Adrenal gland (tissue), 12 donors: ENCODE data around the gene CPEB1. TPM values are rescaled to one million over a fixed set of nuclear protein-coding genes. Genes with fewer than 3 reads are reported as not detected.

Source experiments
- DNase-seq, 7 donors: peaks; one replicate each; pipeline ENCODE4 v3.0.0-alpha.2; 2019 to 2020
- H3K27ac ChIP-seq, 5 donors: fragments of 200-600 bp; sonication (generic) in 4 of 5; 1 replicate in 3 of 5; 2 replicates in 2 of 5; pipeline versions ENCODE4 v1.5.1 to v1.8.0; 2016 to 2020; ENCODE audit warnings: mild to moderate bottlenecking in 1 of 5
- H3K27me3 ChIP-seq: fragments of 200-600 bp; 2 replicates; pipeline ENCODE4 v1.8.0; 2021
- H3K36me3 ChIP-seq, 2 donors: fragments of 200-600 bp; replicated peaks in 1 of 2; 1 replicate in 1 of 2; 2 replicates in 1 of 2; pipeline versions ENCODE4 v1.5.1 to v1.8.0; 2018 to 2022
- H3K4me1 ChIP-seq, 2 donors: fragments of 200-600 bp; replicated peaks in 1 of 2; 1 replicate in 1 of 2; 2 replicates in 1 of 2; pipeline versions ENCODE4 v1.5.1 to v1.8.0; 2018 to 2021
- H3K4me3 ChIP-seq, 4 donors: fragments of 200-600 bp; sonication (generic) in 3 of 4; one replicate each; pipeline ENCODE4 v1.5.1; 2016 to 2018
- H3K9me3 ChIP-seq, 3 donors: fragments of 200-600 bp; sonication (generic) in 1 of 3; replicated peaks in 1 of 3; 1 replicate in 2 of 3; 2 replicates in 1 of 3; pipeline versions ENCODE4 v1.5.1 to v1.8.0; 2016 to 2021
- POLR2A ChIP-seq, 2 donors: fragments of 450-650 bp; IDR thresholded peaks; one replicate each; pipeline ENCODE4 v1.6.1; 2017; ENCODE audit warnings: antibody characterized with exemption in 2 of 2, mild to moderate bottlenecking in 2 of 2, moderate library complexity in 1 of 2
- WGBS, 4 donors: extraction: QIAGEN DNeasy Blood & Tissue Kit in 2 of 4; methylation state at CpG; one replicate each; pipeline versions ENCODE4 v1.1.5 to v1.1.7; 2013 to 2017; 5-methylcytosine and 5-hydroxymethylcytosine counted together
- intact Hi-C, 2 donors: fragments of 100-400 bp; cut with DNase I; formaldehyde crosslinking; loops; one replicate each; pipeline versions ENCODE4 v1.14.1 to v1.15.0; 2022 to 2023
- polyA plus RNA-seq, 3 donors: library from polyadenylated mRNA; stranded (reverse); fragments of 200-250 nt in 2 of 3; fragments of 350-450 nt in 1 of 3; fragmentation: Illumina TruSeq in 1 of 3; extraction: RNeasy Lipid Tissue Mini Kit (QIAGEN cat#74804) in 1 of 3; gene quantifications; one replicate each; pipeline ENCODE4 v1.2.3, GENCODE V29; 2013 to 2014
- total RNA-seq, 9 donors: library from RNA; depleted of rRNA in 4 of 9; stranded (reverse); fragments of >200 nt in 4 of 9; fragments of 120-200 nt in 1 of 9; fragmentation: NEBNext Ultra II Directional in 1 of 9; extraction: Animal tissue kit (Norgen Biotek cat#: 25700) in 1 of 9; gene quantifications; one replicate each; pipeline versions ENCODE4 v1.1.0 to v1.2.4, GENCODE V29; 2013 to 2023
- TF ChIP-seq, protein P1 (sequence below), 6 experiments: fragments of 450-650 bp in 4 of 6; fragments of 200-600 bp in 2 of 6; sonication (generic) in 1 of 6; IDR thresholded peaks; 1 replicate in 5 of 6; 2 replicates in 1 of 6; pipeline versions ENCODE4 v1.5.1 to v1.8.0; 2016 to 2021; ENCODE audit warnings: antibody characterized with exemption in 6 of 6, mild to moderate bottlenecking in 2 of 6, moderate library complexity in 1 of 6
- donor health status: healthy with polysubstance abuse.
- donor health status: Bipolar disorder and iron deficiency.
- donor health status: DM: yes; HTN: yes; CAD: no.
- donor health status: DM: no; HTN: no; CAD: no.
- donor health status: DM: no; HTN: no; CAD: no.
- donor health status: DM: yes; HTN: yes; CAD: no.

The CPEB1 gene
- total and polyA plus RNA-seq, 12 donors, result 1.5 to 11.6 (median 6.0) TPM

DNA sequence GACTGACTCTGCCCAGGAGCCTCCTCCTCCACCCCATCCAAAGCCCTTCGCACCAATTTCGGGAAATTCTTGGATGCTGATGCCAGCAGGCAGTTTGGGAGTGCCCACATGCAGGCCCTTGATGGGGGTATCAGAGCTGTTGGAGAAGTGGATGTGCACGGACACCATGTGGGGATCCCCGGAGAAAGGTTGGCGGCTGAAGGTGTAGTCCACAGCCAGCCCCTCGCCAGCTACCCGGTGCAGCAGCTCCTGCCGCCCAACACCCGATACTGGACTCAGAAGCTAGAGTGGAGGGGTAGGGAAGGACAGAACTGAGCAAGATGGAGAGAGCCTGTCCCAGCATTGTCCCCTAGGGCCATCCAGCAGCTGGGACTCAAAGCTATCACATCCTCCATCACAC, 15.5 kb upstream of the CPEB1 start:
- no peak overlapping the region for H3K4me3 ChIP-seq
- intact Hi-C loops, result no loop called here
- H3K9me3 ChIP-seq, result no peaks in the 10 kb centered on the region
- no peak overlapping the region for H3K27ac ChIP-seq
- WGBS, 4 donors, result 71 to 84% (median 72%) methylated on average over 6 to 9 of the region's 9 CpGs
- H3K4me1 ChIP-seq, result no peaks in the 10 kb centered on the region
- TF ChIP-seq, protein P1, sequence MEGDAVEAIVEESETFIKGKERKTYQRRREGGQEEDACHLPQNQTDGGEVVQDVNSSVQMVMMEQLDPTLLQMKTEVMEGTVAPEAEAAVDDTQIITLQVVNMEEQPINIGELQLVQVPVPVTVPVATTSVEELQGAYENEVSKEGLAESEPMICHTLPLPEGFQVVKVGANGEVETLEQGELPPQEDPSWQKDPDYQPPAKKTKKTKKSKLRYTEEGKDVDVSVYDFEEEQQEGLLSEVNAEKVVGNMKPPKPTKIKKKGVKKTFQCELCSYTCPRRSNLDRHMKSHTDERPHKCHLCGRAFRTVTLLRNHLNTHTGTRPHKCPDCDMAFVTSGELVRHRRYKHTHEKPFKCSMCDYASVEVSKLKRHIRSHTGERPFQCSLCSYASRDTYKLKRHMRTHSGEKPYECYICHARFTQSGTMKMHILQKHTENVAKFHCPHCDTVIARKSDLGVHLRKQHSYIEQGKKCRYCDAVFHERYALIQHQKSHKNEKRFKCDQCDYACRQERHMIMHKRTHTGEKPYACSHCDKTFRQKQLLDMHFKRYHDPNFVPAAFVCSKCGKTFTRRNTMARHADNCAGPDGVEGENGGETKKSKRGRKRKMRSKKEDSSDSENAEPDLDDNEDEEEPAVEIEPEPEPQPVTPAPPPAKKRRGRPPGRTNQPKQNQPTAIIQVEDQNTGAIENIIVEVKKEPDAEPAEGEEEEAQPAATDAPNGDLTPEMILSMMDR (IDR thresholded peaks at IDR 0.05), result no peak
- TF ChIP-seq POLR2A (IDR thresholded peaks at IDR 0.05), result no peak
- no peak for DNase-seq
- H3K27me3 ChIP-seq, result no peaks in the 10 kb centered on the region
- H3K36me3 ChIP-seq, result no peaks in the 10 kb centered on the region

- Histone ChIP-seq H3K4me1 (no peaks in the 10 kb centered on the region), H3K27ac (no peak overlapping the region), H3K4me3 (no peak overlapping the region), H3K36me3 (no peaks in the 10 kb centered on the region), H3K9me3 (no peaks in the 10 kb centered on the region), H3K27me3 (no peaks in the 10 kb centered on the region)
- intact Hi-C loops, result no loop called here
- DNase-seq, result no peak
- 38 to 59% (median 52%) methylated on average over 1 of the region's 1 CpG for WGBS, 4 donors
- TF ChIP-seq POLR2A (IDR thresholded peaks at IDR 0.05), result no peak
- TF ChIP-seq, protein P1 (IDR thresholded peaks at IDR 0.05), result no peak
Measured at GRCh38 chr15:82660378-82660777, 13.2 kb upstream of the CPEB1 start.

GRCh38 chr15:82656641-82657266, 9.6 kb upstream of the CPEB1 start:
- TF ChIP-seq, protein P1 (IDR thresholded peaks at IDR 0.05), result no peak
- no peak for TF ChIP-seq POLR2A (IDR thresholded peaks at IDR 0.05)
- Histone ChIP-seq H3K4me1 (no peaks in the 10 kb centered on the region), H3K27me3 (no peaks in the 10 kb centered on the region), H3K36me3 (no peaks in the 10 kb centered on the region), H3K27ac (no peak overlapping the region), H3K4me3 (no peak overlapping the region), H3K9me3 (no peaks in the 10 kb centered on the region)
- peak in 1 of 7 donors; percentile 39 for DNase-seq
- WGBS, 4 donors, result 59 to 72% (median 68%) methylated on average over 6 to 7 of the region's 7 CpGs
- intact Hi-C loops, result no loop called here

DNA sequence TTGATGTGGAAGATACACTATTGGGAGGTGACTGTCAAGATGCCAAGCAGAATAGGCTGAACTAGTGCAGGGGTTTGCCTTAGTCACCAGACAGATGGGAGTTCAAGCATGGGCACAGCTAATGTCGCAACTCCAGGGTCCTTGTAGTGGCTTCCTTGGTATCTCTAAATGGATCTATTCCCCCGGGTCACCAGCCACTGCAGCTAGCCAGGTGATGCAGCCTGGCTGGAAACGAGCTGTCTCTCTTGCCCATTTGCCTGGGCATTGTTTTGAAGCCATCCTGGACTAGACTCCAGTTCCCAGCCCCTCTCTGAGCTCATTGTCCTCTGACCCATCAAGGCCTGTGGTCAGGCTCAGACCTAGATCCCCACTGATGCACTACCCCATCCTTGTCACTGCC, 8.4 kb upstream of the CPEB1 start:
- H3K27me3 ChIP-seq, result no peaks in the 10 kb centered on the region
- intact Hi-C loops, result no loop called here
- H3K27ac ChIP-seq, result no peak overlapping the region
- H3K36me3 ChIP-seq, result no peaks in the 10 kb centered on the region
- H3K4me3 ChIP-seq, result no peak overlapping the region
- 77 to 83% (median 81%) methylated on average over 1 to 3 of the region's 3 CpGs for WGBS, 4 donors
- DNase-seq, result no peak
- H3K9me3 ChIP-seq, result no peaks in the 10 kb centered on the region
- TF ChIP-seq, protein P1 (IDR thresholded peaks at IDR 0.05), result no peak
- TF ChIP-seq POLR2A (IDR thresholded peaks at IDR 0.05), result no peak
- no peaks in the 10 kb centered on the region for H3K4me1 ChIP-seq
